Gastroesophageal sphincter (tissue), 3 donors: Measurements from ENCODE around the gene NUP210L.

ENCODE experiments used
- CTCF ChIP-seq, 4 experiments: fragments of 200-600 bp in 2 of 4; fragments of 450-650 bp in 2 of 4; sonication (generic) in 1 of 4; IDR thresholded peaks; one replicate each; pipeline ENCODE4 v1.5.1; 2017 to 2019; ENCODE audit warnings: antibody characterized with exemption in 4 of 4, mild to moderate bottlenecking in 2 of 4, moderate library complexity in 2 of 4
- EP300 ChIP-seq: sonication (generic); formaldehyde crosslinking; IDR thresholded peaks from one replicate; pipeline ENCODE4 v1.6.1; 2017; ENCODE audit warnings: antibody characterized with exemption, mild to moderate bottlenecking
- POLR2A ChIP-seq, 2 donors: fragments of 450-650 bp; IDR thresholded peaks; one replicate each; pipeline ENCODE4 v1.6.1; 2017; ENCODE audit warnings: antibody characterized with exemption in 2 of 2, mild to moderate bottlenecking in 2 of 2, moderate library complexity in 1 of 2

- TF ChIP-seq EP300 (no peak), CTCF (IDR thresholded peaks at IDR 0.05) (no peak), POLR2A (IDR thresholded peaks at IDR 0.05) (no peak)
Observed at GRCh38 chr1:154191990-154192461, 37.2 kb upstream of the NUP210L start, which contains the start of gene TPM3.
